Stimulated activated CD4-positive, alpha-beta T cell treated with anti-CD3 and anti-CD28 coated beads, Interleukin-4, amount 100 ng/mL, for 4 hours (primary cell): ENCODE measurements around the gene RPL13A.
A peak's percentile ranks its signal among the peaks of the same experiment; 100 is the strongest.

Experiments used
- DNase-seq, 2 experiments: peaks; one replicate each; pipeline ENCODE4 v3.0.0-alpha.2; 2020

The RPL13A gene

DNA sequence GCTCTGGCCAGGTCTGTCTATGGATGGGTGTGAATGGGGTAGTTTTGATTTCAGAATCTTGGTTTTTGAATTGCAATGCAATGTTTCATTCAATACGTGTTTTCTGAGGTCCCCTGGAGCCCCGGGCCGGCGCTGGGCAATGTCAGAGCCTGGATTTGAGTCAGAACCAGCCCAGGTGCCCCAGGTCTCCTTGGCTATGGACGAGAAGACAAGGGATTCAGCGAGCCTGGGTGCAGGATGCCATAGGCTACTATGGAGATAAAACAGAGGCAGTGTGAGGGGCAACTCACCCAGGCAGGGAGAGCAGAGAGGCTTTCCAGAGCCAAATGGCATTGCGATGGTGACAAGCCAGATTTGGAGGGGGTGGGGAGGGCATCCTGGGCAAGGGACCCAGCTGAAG is 1.2 kb upstream of the RPL13A start:
- DNase-seq = no peak

DNA sequence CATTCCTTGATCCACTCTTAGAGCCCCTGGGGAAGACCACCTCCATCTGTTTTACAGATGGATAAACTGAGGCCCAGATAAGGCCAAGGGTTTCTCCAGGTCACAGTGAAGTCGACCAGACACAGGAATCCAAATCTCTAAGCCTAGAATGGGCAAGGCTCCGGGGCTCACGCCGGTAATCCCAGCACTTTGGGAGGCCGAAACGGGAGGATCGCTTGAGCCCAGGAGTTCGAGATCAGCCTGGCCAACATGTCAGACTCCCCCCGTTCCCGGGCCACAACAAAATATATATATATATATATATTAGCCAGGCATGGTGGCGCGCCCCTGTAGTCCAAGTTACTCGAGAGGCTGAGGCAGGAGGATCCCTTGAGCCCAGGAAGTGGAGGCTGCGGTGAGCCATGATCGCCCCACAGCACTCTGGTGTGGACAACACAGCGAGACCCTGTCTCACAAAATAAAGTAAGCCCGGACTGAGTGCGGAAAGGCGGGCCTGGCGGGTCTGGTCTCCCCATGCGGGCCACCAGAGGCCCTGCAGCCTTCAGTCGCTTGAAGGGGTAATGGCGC is 615 bp upstream of the RPL13A start:
- no peak for DNase-seq

DNA sequence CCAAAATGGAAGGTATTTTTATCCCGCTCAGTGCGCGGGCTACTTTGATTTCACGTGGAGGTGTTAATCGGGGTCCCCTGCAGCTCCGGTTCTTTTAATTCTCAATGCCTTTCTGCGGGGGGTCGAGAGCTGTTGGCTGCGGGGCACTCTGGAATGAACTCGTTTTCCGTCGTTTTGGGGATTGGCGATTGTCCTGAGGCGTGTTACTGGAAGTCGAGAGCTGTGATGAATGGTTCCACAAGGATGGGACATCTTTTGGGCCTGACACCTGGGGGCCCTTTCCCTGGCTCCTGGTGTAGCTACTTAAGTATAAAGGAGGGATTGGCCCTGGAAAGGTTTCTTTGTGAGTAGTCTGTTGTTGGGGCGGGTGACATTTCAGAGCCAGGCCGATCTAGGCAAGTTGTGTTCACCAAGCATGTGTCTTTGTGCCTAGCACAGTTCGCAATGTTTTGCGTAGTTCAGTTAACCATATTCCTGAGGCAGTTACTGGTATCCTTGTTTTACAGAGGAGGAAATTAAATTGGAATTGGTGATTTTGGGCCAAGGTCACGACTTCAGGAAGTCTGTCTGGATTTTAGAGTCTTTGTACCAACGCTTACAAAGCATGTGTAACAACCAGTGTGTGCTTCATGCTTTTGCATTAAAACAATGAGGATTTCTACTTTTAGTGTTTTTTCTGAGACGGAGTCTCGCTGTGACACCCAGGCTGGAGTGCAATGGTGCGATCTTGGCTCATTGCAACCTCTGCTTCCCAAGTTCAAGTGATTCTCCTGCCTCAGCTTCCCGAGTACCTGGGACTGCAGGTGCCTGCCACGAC is 846 bp downstream of the RPL13A start:
- peak in 1 of 2 experiments; percentile 38 for DNase-seq

DNA sequence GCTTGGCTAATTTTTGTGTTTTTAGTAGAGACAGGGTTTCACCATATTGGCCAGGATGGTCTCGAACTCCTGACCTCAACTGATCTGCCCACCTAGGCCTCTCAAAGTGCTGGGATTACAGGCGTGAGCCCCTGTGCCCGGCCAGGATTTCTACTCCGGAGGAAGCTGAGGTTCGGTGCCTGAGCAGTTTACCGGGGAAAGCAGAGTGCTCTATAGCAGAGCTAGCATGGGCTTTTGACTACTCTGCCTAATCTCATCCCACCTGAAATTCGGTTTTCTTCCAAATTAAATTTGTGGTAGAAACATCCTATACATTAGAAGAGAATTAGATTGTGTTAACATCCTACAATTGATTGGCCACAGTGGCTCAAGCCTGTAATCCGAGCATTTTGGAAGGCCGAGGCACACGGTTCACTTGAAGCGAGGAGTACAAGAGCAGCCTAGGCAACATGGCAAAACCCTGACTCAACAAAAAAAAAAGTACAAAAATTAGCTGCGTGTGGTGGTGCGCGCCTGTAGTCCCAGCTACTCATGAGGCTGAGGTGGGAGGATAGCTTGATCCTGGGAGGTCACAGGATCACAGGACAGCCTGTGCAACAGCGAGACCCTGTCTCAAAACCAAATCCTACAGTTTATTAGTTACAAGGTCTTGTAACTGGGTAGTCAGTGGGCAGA is 1.6 kb downstream of the RPL13A start:
- DNase-seq = no peak

DNA sequence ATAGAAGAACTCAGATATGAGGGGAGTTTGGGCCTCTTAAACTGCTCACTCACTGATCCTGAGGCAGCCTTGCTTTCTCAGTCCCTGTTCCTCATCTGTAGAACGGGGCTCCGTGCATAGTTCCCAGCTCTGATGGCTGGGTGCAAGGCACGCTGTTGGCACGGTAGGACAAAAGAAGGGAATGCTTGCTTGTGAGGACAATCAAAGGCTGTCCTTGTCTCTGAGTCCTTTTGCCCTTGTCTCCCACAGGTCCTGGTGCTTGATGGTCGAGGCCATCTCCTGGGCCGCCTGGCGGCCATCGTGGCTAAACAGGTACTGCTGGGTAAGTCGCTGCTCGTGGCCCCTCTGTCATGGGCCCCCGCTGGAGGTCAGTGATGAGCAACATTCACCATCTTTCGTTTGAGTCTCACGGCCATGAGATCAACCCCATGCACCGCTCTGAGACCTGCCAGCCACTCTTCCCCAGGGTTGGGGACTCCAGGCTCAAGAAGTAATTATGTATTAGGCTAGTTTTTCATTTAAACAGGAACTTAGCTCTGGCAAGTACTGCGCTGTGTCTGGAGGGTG is 2.3 kb downstream of the RPL13A start:
- DNase-seq = peak in 1 of 2 experiments; percentile 43

DNA sequence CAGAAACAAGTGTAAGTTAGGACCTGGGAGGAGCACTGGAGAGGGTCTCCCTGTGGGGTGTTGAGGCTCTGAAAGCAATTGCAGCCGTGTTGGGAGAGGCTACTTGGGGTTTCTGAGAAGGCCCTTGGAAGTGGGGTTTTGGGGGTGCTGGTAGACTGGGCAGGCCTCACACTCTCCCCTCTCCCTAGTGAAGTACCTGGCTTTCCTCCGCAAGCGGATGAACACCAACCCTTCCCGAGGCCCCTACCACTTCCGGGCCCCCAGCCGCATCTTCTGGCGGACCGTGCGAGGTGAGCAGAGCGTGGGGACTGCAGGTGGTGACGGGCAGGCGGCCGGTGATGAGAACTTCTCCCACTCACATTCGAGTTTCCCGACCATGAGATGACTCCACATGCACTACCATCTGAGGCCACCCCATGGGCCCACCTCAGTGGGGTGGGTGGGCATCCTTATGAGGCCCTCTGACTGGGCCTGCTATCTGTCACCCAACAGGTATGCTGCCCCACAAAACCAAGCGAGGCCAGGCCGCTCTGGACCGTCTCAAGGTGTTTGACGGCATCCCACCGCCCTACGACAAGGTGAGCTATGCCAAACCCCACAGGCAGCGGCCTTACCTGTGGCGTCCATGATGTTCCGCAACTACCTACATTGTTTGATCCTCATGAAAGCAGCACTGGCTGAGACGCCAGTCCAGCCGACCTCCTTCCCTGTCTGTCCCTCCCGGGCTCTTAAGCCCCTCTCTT is 3.0 kb downstream of the RPL13A start:
- no peak for DNase-seq

DNA sequence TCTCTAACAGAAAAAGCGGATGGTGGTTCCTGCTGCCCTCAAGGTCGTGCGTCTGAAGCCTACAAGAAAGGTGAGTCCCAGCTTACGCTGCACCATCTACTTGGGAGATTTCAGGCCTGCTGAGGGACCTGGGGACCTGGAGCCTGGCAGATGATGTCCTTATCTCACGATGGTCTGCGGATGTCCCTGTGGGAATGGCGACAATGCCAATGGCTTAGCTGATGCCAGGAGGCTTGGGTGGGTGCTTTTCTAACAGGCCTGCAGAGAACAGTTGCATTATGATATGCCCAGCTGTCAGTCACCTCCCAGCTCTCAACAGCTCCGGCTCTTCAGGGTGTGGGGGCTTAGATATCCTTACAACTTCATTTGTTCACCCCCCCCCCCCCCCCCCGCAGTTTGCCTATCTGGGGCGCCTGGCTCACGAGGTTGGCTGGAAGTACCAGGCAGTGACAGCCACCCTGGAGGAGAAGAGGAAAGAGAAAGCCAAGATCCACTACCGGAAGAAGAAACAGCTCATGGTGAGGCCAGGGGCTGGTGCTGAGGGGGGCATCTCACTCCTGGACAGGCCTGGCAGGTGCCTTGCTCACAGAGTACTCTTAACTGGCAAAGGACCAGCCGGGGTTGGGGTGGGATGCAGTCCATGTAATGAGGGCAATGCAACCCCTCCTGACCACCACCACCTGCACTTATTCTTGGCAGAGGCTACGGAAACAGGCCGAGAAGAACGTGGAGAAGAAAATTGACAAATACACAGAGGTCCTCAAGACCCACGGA is 3.8 kb downstream of the RPL13A start:
- DNase-seq = no peak

DNA sequence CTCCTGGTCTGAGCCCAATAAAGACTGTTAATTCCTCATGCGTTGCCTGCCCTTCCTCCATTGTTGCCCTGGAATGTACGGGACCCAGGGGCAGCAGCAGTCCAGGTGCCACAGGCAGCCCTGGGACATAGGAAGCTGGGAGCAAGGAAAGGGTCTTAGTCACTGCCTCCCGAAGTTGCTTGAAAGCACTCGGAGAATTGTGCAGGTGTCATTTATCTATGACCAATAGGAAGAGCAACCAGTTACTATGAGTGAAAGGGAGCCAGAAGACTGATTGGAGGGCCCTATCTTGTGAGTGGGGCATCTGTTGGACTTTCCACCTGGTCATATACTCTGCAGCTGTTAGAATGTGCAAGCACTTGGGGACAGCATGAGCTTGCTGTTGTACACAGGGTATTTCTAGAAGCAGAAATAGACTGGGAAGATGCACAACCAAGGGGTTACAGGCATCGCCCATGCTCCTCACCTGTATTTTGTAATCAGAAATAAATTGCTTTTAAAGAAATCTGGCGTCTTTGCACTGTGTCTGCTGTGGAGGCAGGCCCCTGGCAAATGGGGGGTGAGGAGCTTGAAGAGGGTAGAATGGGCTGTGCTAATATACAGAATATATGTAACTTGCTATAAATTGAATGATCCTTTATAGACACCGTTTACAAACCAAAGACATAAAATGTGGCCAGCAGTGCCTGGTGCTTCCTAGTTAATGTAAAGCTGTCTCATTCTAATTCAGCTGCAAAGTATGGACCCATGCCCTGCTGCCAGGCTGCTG is 4.6 kb downstream of the RPL13A start:
- no peak for DNase-seq

DNA sequence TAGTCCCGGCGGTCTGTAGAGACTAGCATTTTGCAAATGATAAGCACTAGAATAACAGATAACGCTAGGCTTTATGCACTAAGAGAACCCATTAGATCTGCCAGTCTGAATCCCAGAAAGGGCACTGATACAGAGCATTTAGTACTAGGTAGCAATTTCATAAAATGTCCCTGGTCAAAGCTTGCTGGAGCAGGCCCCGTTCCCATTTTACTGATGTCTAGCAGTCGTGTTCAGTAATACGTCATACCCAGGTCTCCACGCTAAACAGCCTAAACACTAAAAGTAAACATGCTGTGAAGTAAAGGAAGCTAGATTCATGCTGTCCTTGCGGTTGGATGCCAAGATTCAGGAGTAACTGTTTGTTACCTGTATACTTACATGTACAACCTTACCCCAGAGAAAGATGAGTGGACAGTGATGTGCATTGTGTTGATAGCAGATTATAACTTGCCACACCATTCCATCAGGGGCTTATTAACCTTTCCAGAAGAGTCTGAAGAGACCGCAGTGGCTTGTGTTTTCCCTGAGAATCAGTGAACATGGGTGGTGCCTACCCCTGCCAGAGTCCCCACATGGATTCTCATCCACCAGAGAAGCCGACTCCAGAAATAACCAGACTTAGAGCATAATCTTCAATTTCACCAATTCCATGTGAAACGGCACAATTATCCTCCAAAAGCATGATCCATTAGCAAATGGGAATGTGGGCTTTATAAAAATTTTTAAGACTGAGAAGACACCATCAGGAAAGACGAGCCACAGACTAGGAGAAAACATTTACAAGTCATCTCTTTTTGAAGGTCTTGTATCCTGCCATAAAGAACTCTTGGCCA is 5.4 kb downstream of the RPL13A start:
- DNase-seq = no peak

DNA sequence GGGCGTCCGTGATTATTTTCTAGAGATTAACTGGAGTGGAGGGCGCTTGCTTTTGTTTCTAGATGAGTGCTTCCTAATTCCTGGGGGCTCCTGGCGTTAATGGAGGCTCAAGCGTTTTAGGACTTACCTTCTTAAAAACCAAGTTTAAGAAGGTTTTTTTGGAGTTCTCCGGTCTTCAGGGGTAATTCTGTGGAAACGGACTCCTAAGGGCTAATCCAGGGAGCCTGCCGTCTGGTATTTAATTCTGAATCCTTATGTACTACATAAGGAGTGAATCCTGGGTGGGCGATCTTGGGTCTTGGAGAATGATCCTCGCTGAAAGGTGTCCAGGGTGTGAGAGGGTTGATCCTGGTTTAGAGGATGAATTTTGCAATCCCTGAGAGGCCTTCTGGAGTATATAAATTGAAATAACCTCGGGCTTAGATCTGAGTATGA is 9.2 kb downstream of the RPL13A start:
- no peak for DNase-seq

DNA sequence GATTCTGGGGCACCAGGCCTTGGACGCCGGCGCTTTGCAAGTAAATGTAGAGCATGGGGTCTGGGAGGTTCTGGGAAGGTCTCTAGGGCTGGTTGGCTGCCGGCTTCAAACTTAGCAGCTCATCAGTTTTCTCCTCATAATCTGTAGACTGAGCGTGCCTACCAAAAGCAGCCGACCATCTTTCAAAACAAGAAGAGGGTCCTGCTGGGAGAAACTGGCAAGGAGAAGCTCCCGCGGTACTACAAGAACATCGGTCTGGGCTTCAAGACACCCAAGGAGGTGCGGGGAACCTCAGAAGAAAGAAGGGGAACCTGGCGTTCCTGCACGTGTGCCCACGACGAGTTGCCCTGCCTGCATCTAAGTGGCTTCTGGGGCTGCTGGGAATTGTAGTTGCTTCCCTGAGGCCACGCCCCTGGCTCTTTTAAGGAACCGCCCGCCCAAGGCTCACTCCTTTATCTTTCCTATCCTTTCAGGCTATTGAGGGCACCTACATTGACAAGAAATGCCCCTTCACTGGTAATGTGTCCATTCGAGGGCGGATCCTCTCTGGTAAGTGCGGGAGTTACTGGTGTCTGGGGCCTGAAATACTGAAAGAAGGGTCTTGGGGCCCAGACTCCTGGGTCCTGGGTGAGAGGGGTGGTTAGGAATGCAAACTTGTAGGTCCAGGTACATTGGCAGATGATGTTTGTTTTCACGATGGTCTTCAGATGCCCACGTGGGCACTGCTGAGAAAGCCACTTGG is 9.8 kb downstream of the RPL13A start:
- peak; percentile 68 to 78 for DNase-seq

DNA sequence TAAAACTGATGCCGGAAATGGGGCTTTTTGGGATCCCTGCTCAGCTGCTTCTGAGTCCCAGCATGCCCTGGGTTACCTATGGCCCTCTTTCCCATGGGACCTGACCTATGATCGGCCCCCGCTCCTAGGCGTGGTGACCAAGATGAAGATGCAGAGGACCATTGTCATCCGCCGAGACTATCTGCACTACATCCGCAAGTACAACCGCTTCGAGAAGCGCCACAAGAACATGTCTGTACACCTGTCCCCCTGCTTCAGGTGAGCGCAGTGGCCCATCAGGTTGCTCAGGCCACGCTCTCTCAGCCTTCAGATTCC is 10.3 kb downstream of the RPL13A start:
- no peak for DNase-seq

DNA sequence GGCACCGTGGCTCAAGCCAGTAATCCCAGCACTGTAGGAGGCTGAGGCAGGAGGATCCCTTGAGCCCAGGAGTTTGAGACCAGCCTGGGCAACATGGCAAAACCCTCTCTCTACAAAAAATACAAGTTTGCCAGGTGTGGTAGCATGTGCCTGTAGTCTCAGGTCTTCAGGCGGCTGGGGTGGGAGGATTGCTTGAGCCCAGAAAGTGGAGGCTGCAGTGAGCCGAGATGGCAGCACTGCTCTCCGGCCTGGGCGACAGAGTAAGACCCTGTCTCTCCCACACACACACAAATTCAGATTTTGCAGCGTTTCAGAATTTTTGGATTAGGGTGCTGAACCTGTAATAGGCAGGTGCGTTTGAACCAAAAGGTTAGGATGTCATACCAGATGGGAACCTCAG is 11.1 kb downstream of the RPL13A start:
- no peak for DNase-seq

DNA sequence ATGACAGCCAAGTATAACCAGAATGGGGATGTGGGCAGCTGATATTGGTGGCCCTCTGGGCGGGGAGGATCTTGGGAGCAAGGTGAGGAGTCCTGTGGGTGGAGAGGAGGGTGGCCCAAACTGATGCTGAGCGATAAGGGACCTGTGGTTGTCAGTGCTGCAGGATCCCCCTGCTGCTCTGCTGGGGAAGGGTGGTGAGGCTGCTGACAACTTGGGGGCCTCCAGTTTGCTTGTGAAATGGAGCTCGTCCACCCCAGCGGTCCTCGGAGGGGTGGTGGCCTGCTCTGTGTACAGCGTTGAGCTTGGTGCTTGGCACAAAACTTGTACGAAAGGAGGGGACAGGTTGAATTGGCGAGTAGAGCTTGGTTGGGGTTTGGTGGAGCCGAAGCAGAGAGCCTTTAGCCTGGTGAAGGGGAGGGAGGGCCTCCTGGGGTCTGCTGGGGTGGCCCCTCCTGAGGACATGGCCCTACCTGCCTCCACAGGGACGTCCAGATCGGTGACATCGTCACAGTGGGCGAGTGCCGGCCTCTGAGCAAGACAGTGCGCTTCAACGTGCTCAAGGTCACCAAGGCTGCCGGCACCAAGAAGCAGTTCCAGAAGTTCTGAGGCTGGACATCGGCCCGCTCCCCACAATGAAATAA is 11.7 kb downstream of the RPL13A start:
- peak in 1 of 2 experiments; percentile 18 for DNase-seq

DNA sequence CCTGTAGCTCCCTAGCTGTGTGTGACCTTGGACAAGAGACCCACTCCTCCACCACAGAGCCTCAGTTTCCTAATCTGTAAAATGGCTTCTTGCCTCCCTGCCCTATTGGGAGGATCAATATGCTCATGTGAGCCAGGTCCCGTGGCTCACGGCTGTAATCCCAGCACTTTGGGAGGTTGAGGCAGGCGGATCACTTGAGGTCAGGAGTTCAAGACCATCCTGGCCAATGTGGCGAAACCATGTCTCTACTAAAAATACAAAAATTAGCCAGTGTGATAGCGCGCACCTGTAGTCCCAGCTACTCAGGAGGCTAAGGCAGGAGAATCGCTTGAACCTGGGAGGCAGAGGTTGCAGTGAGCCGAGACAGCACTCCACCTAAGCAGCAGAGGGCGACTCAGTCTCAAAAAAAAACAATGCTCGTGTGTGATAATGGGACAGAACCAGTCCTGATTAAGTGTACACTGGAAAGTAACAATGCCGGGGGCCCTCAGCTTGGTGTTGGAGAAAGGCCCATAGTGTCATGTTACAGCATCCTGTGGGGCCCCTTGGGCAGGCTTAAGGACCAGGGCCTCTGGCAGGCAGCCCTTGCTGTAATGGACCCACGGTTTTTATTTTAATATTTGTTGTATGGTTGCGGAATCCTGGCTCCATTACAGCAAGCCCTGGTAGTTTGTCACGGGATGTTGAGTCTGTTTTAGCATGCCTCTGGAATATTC is 15.6 kb downstream of the RPL13A start:
- peak; percentile 20 to 44 for DNase-seq

DNA sequence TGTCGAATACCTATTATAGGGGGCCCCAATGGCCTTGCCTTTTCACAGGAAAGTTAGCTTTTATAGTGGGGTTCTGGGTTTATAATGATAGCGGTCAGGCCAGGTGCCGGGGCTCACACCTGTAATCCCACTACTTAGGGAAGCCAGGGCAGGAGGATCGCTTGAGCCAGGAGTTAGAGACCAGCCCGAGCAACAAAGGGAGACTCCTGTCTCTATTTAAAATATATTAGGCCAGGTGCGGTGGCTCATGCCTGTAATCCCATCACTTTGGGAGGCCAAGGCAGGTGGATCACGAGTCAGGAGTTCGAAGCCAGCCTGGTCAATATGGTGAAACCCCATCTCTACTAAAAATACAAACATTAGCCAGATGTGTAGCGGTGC is 16.2 kb downstream of the RPL13A start:
- DNase-seq = no peak

DNA sequence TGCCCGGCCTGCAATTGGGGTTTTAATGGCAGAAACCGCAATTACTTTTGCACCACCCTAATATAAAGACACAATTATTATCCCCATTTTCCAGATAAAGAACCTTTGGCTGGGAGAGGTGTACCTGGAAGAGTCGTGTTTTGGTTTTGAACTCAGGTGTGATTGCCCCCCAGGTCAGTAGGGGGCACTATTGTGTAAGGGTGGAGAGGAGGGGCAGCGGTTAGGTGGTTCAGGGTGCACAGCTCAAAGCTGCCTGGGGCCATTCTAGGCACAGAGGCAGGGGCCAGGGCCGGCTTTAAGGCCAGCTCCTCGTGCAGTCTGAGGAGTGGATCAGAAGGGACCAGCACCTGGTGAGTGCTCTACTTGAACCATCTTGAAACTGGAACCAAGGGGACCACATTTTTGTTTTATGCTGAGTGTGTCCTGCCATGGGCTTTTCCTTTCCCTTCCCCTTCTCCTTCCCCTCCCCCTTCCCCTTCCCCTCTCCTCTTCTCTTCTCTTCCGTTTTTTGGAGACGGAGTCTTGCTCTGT is 19.2 kb downstream of the RPL13A start:
- DNase-seq = peak; percentile 67 to 68

DNA sequence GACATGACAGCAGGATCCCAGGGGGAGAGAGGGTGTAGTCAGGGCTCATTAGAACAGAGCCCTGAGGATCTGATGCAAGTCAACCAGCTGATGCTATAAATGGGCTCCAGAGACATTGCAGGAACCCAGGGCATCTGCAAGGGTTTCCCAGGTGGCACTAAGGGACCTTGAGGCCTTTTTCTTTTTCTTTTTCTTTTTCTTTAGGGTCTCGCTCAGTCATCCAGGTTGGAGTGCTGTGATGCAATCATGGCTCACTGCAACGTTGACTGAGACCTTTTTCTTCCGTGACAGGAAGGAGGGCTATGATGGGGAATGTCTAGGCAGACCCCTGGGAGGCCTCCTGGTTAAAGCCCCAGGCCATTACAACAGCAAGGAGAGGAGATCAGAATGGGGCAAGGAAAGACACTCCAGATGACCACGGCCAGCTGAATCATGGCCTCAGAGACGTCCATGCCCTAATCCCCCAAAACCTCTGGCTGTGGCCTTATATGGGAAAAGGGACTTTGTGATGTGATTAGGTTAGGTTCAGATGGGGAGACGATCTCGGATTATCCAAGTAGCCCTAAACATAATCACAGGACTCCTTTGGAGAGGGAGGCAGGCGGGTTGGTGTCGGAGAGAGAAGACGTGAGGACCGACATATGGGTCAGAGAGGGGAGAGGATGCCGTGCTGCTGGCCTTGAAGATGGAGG is 20.5 kb downstream of the RPL13A start:
- DNase-seq = no peak
